Esophagus squamous epithelium (tissue), 4 donors: ENCODE data around the gene ALDH1A2.

ENCODE experiments used
- CTCF ChIP-seq, 6 experiments: fragments of 450-650 bp in 4 of 6; fragments of 200-600 bp in 2 of 6; sonication (generic) in 2 of 6; IDR thresholded peaks; one replicate each; pipeline ENCODE4 v1.5.1; 2016 to 2019; ENCODE audit warnings: antibody characterized with exemption in 6 of 6, mild to moderate bottlenecking in 4 of 6, moderate library complexity in 4 of 6
- POLR2A ChIP-seq, 4 donors: fragments of 450-650 bp; IDR thresholded peaks; one replicate each; pipeline ENCODE4 v1.6.1; 2017; ENCODE audit warnings: antibody characterized with exemption in 4 of 4, mild to moderate bottlenecking in 4 of 4, moderate library complexity in 3 of 4

DNA sequence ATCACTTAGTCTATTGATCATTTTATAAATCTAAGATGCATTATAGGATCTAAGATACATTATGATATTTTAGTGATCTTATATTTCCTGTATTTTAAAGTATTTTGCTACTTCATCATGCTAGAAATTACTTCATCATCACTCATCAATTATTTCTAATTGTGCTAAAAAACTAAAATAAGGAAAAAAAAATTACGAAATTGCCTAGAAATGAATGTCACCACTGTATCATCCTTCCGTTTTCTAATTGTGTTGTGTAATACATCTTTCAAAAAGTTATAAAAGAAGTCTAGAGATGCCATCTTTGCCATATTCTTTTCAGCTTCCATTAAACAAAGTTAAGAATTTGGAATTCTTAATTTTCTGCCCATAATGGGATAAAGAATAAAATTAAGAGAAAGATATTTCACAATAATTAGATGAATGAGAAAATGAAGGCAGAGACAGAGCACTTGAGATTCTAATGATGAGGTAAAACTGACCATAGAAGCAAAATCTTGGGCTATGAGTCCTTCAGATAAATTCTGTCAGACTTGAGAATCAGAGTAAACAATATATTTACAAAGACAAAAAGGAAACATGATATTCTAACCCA is 48.8 kb downstream of the ALDH1A2 start:
- TF ChIP-seq POLR2A (IDR thresholded peaks at IDR 0.05), result no peak
- no peak for TF ChIP-seq CTCF (IDR thresholded peaks at IDR 0.05)
